ENCODE data around the gene BRWD1.
"Not testable (repeated sequence)": the region's sequence is repeated elsewhere in the genome, so short reads cannot be mapped to it uniquely, and the experiment has no call there.

Gene BRWD1

GRCh38 chr21:39312112-39313041 lies 1.1 kb downstream of the BRWD1 start:
- DNase-seq, result peak; percentile 92 to 99 (median 97)
- intact Hi-C loops (cut with DNase I), result loop anchor here (2.0 to 5.0 kb wide), 3 partner anchors 36 to 130 kb away; partner anchors contain the start of genes HMGN1 and PSMG1

- intact Hi-C loops (cut with DNase I), result loop anchor here (5.0 kb wide), 1 partner anchor 129 kb away; the partner anchor contains the start of gene PSMG1
- no peak for DNase-seq
These were observed 2.3 kb downstream of the BRWD1 start for GRCh38 chr21:39311164-39311563.

GRCh38 chr21:39307466-39307865 lies 6.0 kb downstream of the BRWD1 start:
- no peak for DNase-seq
- intact Hi-C loops (cut with DNase I), result no loop called here

- intact Hi-C loops (cut with DNase I), result no loop called here
- no peak for DNase-seq
These were observed 12.8 kb downstream of the BRWD1 start for GRCh38 chr21:39300587-39300986.

GRCh38 chr21:39296891-39297290 lies 16.5 kb downstream of the BRWD1 start:
- DNase-seq, result no peak
- intact Hi-C loops (cut with DNase I), result no loop called here

GRCh38 chr21:39288987-39289386 lies 24.4 kb downstream of the BRWD1 start:
- no peak for DNase-seq
- intact Hi-C loops (cut with DNase I), result no loop called here

- intact Hi-C loops (cut with DNase I), result no loop called here
- no peak for DNase-seq
These were observed 30.5 kb downstream of the BRWD1 start for GRCh38 chr21:39282911-39283310.

GRCh38 chr21:39281853-39282252 lies 31.6 kb downstream of the BRWD1 start:
- DNase-seq, result no peak

GRCh38 chr21:39281207-39281606 lies 32.2 kb downstream of the BRWD1 start:
- intact Hi-C loops (cut with DNase I), result no loop called here

More at GRCh38 chr21:39281853-39282252, 31.6 kb downstream of the BRWD1 start:
- intact Hi-C loops (cut with DNase I), result no loop called here

GRCh38 chr21:39269620-39270019 lies 43.8 kb downstream of the BRWD1 start:
- intact Hi-C loops (cut with DNase I), result no loop called here
- DNase-seq, result no peak

More at GRCh38 chr21:39281207-39281606, 32.2 kb downstream of the BRWD1 start:
- no peak for DNase-seq

- no peak for DNase-seq
- intact Hi-C loops (cut with DNase I), result no loop called here
These were observed 47.8 kb downstream of the BRWD1 start for GRCh38 chr21:39265603-39266002.

GRCh38 chr21:39263372-39263771 lies 50.1 kb downstream of the BRWD1 start:
- intact Hi-C loops (cut with DNase I), result no loop called here
- DNase-seq, result no peak

- intact Hi-C loops (cut with DNase I), result no loop called here
- no peak for DNase-seq
These were observed 55.2 kb downstream of the BRWD1 start for GRCh38 chr21:39258207-39258606.

- no peak for DNase-seq
- intact Hi-C loops (cut with DNase I), result no loop called here
These were observed 62.1 kb downstream of the BRWD1 start for GRCh38 chr21:39251326-39251725.

- intact Hi-C loops (cut with DNase I), result no loop called here
- DNase-seq, result no peak
These were observed 75.2 kb downstream of the BRWD1 start for GRCh38 chr21:39238275-39238674.

GRCh38 chr21:39232861-39233291 lies 80.6 kb downstream of the BRWD1 start:
- no peak for DNase-seq
- intact Hi-C loops (cut with DNase I), result no loop called here

GRCh38 chr21:39224930-39225329 lies 88.5 kb downstream of the BRWD1 start:
- intact Hi-C loops (cut with DNase I), result no loop called here
- no peak for DNase-seq

GRCh38 chr21:39221997-39222486 lies 91.4 kb downstream of the BRWD1 start:
- DNase-seq, result no peak
- intact Hi-C loops (cut with DNase I), result no loop called here

GRCh38 chr21:39221282-39221996 lies 92.0 kb downstream of the BRWD1 start:
- DNase-seq, result no peak
- intact Hi-C loops (cut with DNase I), result no loop called here

GRCh38 chr21:39220875-39221274 lies 92.6 kb downstream of the BRWD1 start:
- intact Hi-C loops (cut with DNase I), result not testable (repeated sequence)

More at GRCh38 chr21:39220875-39221274, 92.6 kb downstream of the BRWD1 start:
- DNase-seq, result not testable (repeated sequence)

Measured in head of caudate nucleus (tissue), 42 donors.